IMR-90 (cell line): ENCODE data around the gene PGM2. TPM values are rescaled to one million over a fixed set of nuclear protein-coding genes. Genes with fewer than 3 reads are reported as not detected.

Source experiments
- ATAC-seq: fragments of 200-7000 bp; cut with Tn5 transposase; 2 replicates; pipeline ENCODE4 v1.9.1; 2020; ENCODE audit warnings: low read depth, mild to moderate bottlenecking, moderate library complexity
- BruUV-seq: library from RNA; stranded (reverse); fragments of 400-500 nt; replicated peaks from 2 replicates; lab custom pipeline; 2021; lab: Mats Ljungman, UMichigan
- CTCF ChIA-PET: fragments of 300-600 bp; formaldehyde crosslinking; extraction: SDS; loops from one replicate; lab custom pipeline; 2021; ENCODE audit warnings: antibody characterized with exemption; lab: Yijun Ruan, JAX
- POLR2A ChIA-PET: fragments of 300-600 bp; sonication (Branson Sonifier 250); formaldehyde crosslinking; loops from one replicate; lab custom pipeline; 2022; ENCODE audit warnings: antibody characterized with exemption; ENCODE audit not compliant: unreplicated experiment; lab: Charles Lee
- DNase-seq: peaks from one replicate; pipeline ENCODE4 v3.0.0; 2013
- H2AFZ ChIP-seq: replicated peaks from 2 replicates; pipeline ENCODE3; 2013; ENCODE audit warnings: low read length, mild to moderate bottlenecking; ENCODE audit not compliant: poor library complexity
- H2AK5ac ChIP-seq: 2 replicates; pipeline ENCODE4 v1.6.1; 2013; ENCODE audit warnings: low read depth, low read length, inconsistent platforms
- H2AK9ac ChIP-seq: replicated peaks from 2 replicates; pipeline ENCODE3; 2013; ENCODE audit warnings: mild to moderate bottlenecking, low read depth, low read length, moderate library complexity; ENCODE audit not compliant: poor library complexity
- H2BK120ac ChIP-seq: 2 replicates; pipeline ENCODE4 v1.6.1; 2013; ENCODE audit warnings: low read depth, low read length, inconsistent platforms
- H2BK15ac ChIP-seq: 3 replicates; pipeline ENCODE4 v1.6.1; 2013; ENCODE audit warnings: low read depth, low read length, inconsistent platforms
- H2BK20ac ChIP-seq: 2 replicates; pipeline ENCODE4 v1.6.1; 2013; ENCODE audit warnings: low read depth, mild to moderate bottlenecking, inconsistent platforms, low read length, moderate library complexity
- H2BK5ac ChIP-seq: 2 replicates; pipeline ENCODE4 v1.6.1; 2013; ENCODE audit warnings: mild to moderate bottlenecking, low read depth, low read length, inconsistent platforms; ENCODE audit not compliant: poor library complexity, severe bottlenecking
- H3K14ac ChIP-seq: replicated peaks from 2 replicates; pipeline ENCODE4 v1.6.1; 2013; ENCODE audit warnings: low read depth, low read length, inconsistent platforms
- H3K18ac ChIP-seq: 2 replicates; pipeline ENCODE4 v1.6.1; 2013; ENCODE audit warnings: low read depth, low read length, control low read depth
- H3K23ac ChIP-seq: 2 replicates; pipeline ENCODE4 v1.6.1; 2013; ENCODE audit warnings: low read depth, low read length, inconsistent platforms
- H3K27ac ChIP-seq: 2 replicates; pipeline ENCODE4 v1.5.1; 2013; ENCODE audit warnings: mild to moderate bottlenecking, control low read depth, low read length; ENCODE audit not compliant: insufficient read depth
- H3K27me3 ChIP-seq: 2 replicates; pipeline ENCODE4 v1.6.1; 2013; ENCODE audit warnings: low read length; ENCODE audit not compliant: control insufficient read depth, insufficient read depth
- H3K36me3 ChIP-seq: 2 replicates; pipeline ENCODE4 v1.6.1; 2013; ENCODE audit warnings: low read length, mixed read lengths; ENCODE audit not compliant: control insufficient read depth, insufficient read depth
- H3K4ac ChIP-seq: 2 replicates; pipeline ENCODE4 v1.6.1; 2013; ENCODE audit warnings: low read depth, low read length, inconsistent platforms
- H3K4me1 ChIP-seq: 2 replicates; pipeline ENCODE4 v1.6.1; 2013; ENCODE audit warnings: low read length, mixed read lengths; ENCODE audit not compliant: control insufficient read depth, insufficient read depth
- H3K4me2 ChIP-seq: 2 replicates; pipeline ENCODE4 v1.6.1; 2013; ENCODE audit warnings: low read depth, mild to moderate bottlenecking, control low read depth, low read length, moderate library complexity
- H3K4me3 ChIP-seq: 2 replicates; pipeline ENCODE4 v1.5.1; 2013; ENCODE audit warnings: low read depth, mild to moderate bottlenecking, control low read depth, low read length, moderate library complexity; ENCODE audit not compliant: insufficient read depth
- H3K56ac ChIP-seq: 2 replicates; pipeline ENCODE4 v1.6.1; 2013; ENCODE audit warnings: low read length, inconsistent platforms; ENCODE audit not compliant: insufficient read depth; ENCODE audit errors: extremely low read depth
- H3K79me1 ChIP-seq, 2 experiments: 2 replicates each; pipeline ENCODE4 v1.6.1; 2013; ENCODE audit warnings: low read length in 2 of 2, inconsistent platforms in 1 of 2, low read depth in 1 of 2
- H3K9ac ChIP-seq: 2 replicates; pipeline ENCODE4 v1.6.1; 2013; ENCODE audit warnings: low read depth, low read length, control low read depth
- H3K9me1 ChIP-seq: 2 replicates; pipeline ENCODE4 v1.6.1; 2013; ENCODE audit warnings: low read length, inconsistent platforms; ENCODE audit not compliant: insufficient read depth
- H3K9me3 ChIP-seq: 2 replicates; pipeline ENCODE4 v1.6.1; 2013; ENCODE audit warnings: low read length; ENCODE audit not compliant: control insufficient read depth, insufficient read depth
- H4K20me1 ChIP-seq: 2 replicates; pipeline ENCODE4 v1.6.1; 2013; ENCODE audit warnings: low read length, inconsistent platforms; ENCODE audit not compliant: insufficient read depth
- H4K5ac ChIP-seq: 2 replicates; pipeline ENCODE4 v1.6.1; 2013; ENCODE audit warnings: mild to moderate bottlenecking, low read depth, low read length, control low read depth
- H4K8ac ChIP-seq, 2 experiments: 2 replicates each; pipeline ENCODE4 v1.6.1; 2013; ENCODE audit warnings: low read depth in 2 of 2, low read length in 2 of 2, control low read depth in 1 of 2, inconsistent platforms in 1 of 2
- H4K91ac ChIP-seq: 2 replicates; pipeline ENCODE4 v1.6.1; 2013; ENCODE audit warnings: low read depth, low read length, inconsistent platforms; ENCODE audit not compliant: insufficient read depth
- CHD1 ChIP-seq: IDR thresholded peaks from 2 replicates; pipeline ENCODE4 v1.6.1; 2012; ENCODE audit warnings: low read depth, low read length, improper control_type of control experiment
- RCOR1 ChIP-seq: IDR thresholded peaks from 2 replicates; pipeline ENCODE4 v1.6.1; 2012; ENCODE audit warnings: mild to moderate bottlenecking, low read length, improper control_type of control experiment; ENCODE audit not compliant: insufficient replicate concordance
- dilution Hi-C: fragments of 300-500 bp; cut with HindIII; formaldehyde crosslinking; loops from one replicate; pipeline ENCODE4 v1.14.3; 2018; ENCODE audit warnings: low sequenced_read_pairs; ENCODE audit not compliant: unreplicated experiment
- in situ Hi-C: fragments of 300-500 bp; cut with MboI; formaldehyde crosslinking; loops from 3 replicates; pipeline ENCODE4 v1.14.3; 2019; ENCODE audit warnings: low sequenced_read_pairs, inconsistent platforms, mixed read lengths
- intact Hi-C: fragments of 100-400 bp; cut with micrococcal nuclease; formaldehyde crosslinking; loops from 2 replicates; pipeline ENCODE4 v1.10.0; 2022
- polyA plus RNA-seq, 3 experiments: library from polyadenylated mRNA; depleted of rRNA; stranded (reverse); fragments of >200 nt; gene quantifications; 2 replicates each; pipeline ENCODE4 v1.2.3, GENCODE V29; 2012; ENCODE audit warnings: low replicate concordance in 1 of 3
- total RNA-seq: library from RNA; depleted of rRNA; stranded (reverse); fragments of >200 nt; gene quantifications from 2 replicates; pipeline ENCODE4 v1.2.3, GENCODE V29; 2012

Gene PGM2
- total and polyA plus RNA-seq, 2 of the 4 experiments (the other 2 are of a cell fraction), result 18.7 to 26.2 TPM

DNA sequence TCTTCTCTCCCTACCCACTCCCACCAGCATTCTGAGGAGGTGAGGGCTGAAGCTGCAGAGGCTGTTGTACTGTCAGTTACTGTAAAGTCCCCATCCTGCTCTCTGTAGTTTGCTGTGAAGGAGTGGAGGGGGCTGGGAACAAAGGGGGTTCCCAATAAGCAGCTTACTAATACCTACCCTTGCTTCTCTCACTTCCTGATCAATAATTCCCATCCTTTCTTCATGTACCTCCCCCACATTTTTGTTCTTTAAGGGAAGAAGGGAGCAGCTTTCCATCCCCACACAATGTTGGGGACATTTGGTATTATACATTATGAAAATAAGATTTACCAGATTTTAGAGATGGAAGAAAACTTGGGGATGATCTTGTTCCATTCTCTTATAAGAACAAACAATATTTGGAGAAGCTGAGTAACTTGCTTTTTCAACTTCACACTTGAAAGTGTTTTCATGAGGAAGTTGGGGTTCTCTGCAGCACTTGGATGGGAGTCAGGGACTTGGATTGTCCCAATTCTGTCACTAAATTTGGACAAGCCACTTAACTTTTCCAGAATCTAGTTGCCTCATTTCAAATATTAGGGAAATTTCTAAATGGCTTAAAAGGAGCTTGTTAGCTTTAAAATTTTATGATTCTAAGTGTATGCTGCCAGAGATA lies 69.8 kb downstream of the PGM2 start:
- Histone ChIP-seq H4K20me1 (no peaks in the 10 kb centered on the region), H3K36me3 (no peaks in the 10 kb centered on the region), H3K9me3 (no peaks in the 10 kb centered on the region), H3K27ac (no peak overlapping the region), H2BK120ac (no peak overlapping the region), H2AK9ac (no peak overlapping the region), H2BK20ac (no peak overlapping the region), H3K4me3 (no peak overlapping the region), H4K5ac (no peak overlapping the region), H3K23ac (no peak overlapping the region), H4K91ac (no peak overlapping the region), H3K9ac (no peak overlapping the region), H2AFZ (no peak overlapping the region), H3K18ac (no peak overlapping the region), H3K27me3 (peaks cover 41% of the 10 kb centered on the region), H3K14ac (no peak overlapping the region), H3K4me1 (no peaks in the 10 kb centered on the region), H3K4ac (no peak overlapping the region), H4K8ac (no peak overlapping the region), H2BK5ac (no peak overlapping the region), H3K4me2 (no peak overlapping the region), H3K56ac (no peak overlapping the region), H2AK5ac (no peak overlapping the region), H2BK15ac (no peak overlapping the region), H3K79me1 (no peaks in the 10 kb centered on the region), H3K9me1 (no peaks in the 10 kb centered on the region)
- dilution Hi-C loops (no loop called here), intact Hi-C loops (no loop called here), in situ Hi-C loops (no loop called here)
- TF ChIP-seq RCOR1 (no peak), CHD1 (no peak)
- ChIA-PET POLR2A (no interaction called here), CTCF (no interaction called here)
- DNase-seq, result no peak
- no TSS peak for BruUV-seq
- no peak for ATAC-seq
